Cardiac septum (tissue), 1 donor: ENCODE data around the gene ELMOD3. TPM values are rescaled to one million over a fixed set of nuclear protein-coding genes. Genes with fewer than 3 reads are reported as not detected.
"Not testable (repeated sequence)": the region's sequence is repeated elsewhere in the genome, so short reads cannot be mapped to it uniquely, and the experiment has no call there.

Experiments used
- DNase-seq: peaks from one replicate; pipeline ENCODE4 v3.0.0-alpha.2; 2020; ENCODE audit warnings: low spot score
- intact Hi-C: fragments of 100-400 bp; cut with DNase I; formaldehyde crosslinking; loops from one replicate; pipeline ENCODE4 v1.14.0; 2022
- long read RNA-seq: library from polyadenylated mRNA; unstranded; transcript quantifications from one replicate; pipeline ENCODE4 v2.0.0, GENCODE V29; 2021
- total RNA-seq: library from RNA; stranded (reverse); fragmentation: NEBNext Ultra II Directional; extraction: Animal tissue kit (Norgen Biotek cat#: 25700); gene quantifications from one replicate; pipeline ENCODE4 v1.2.1, GENCODE V29; 2021
- donor health status: DM: no; HTN: no; CAD: no.

Gene ELMOD3
- total RNA-seq: 9.8 TPM
- long read RNA-seq, partial matches to known transcripts: 1 of 21 reads
- long read RNA-seq, other reads (novel, unspliced or antisense): 16 of 21 reads

GRCh38 chr2:85354286-85355072 is at the start of gene ELMOD3, which contains the start of gene RETSAT:
Gene ELMOD3 (plus strand): TSS chr2:85354769. CDS start chr2:85357199, 2,430 bp downstream.
Gene RETSAT (minus strand): TSS chr2:85354528. CDS start chr2:85354507, 21 bp downstream.
- intact Hi-C loops: no loop called here
- DNase-seq: peak; percentile 98

- intact Hi-C loops: no loop called here
- no peak for DNase-seq
These were observed 47.1 kb upstream of the ELMOD3 start for GRCh38 chr2:85307527-85307897.

GRCh38 chr2:85308201-85308600 is 46.4 kb upstream of the ELMOD3 start:
- intact Hi-C loops: no loop called here
- no peak for DNase-seq

DNA sequence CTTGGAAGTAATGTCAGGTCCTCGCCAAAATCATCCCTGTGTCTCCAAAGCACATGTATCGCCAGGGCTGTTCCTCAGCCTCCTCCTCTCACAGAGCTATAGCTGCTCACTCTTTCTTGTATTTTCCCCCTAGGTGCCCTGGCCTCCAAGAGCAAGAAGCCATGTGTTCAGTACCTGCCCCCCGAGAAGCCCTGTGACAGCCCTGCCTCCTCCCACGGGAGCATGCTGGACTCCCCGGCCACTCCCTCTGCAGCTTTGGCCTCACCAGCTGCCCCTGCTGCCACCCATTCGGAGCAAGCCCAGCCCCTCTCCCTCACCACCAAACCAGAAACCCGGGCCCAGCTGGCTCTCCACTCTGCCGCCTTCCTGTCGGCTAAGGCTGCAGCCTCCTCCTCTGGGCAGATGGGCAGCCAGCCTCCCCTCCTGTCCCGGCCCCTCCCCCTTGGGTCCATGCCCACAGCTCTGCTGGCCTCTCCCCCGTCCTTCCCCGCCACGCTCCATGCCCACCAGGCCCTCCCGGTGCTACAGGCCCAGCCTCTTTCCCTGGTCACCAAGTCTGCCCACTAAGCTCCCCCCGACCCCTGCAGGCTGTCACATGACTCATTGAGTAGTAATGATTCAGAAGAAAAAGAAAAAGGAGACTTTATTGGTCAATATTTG is 45.5 kb upstream of the ELMOD3 start:
- intact Hi-C loops: no loop called here
- DNase-seq: no peak

DNA sequence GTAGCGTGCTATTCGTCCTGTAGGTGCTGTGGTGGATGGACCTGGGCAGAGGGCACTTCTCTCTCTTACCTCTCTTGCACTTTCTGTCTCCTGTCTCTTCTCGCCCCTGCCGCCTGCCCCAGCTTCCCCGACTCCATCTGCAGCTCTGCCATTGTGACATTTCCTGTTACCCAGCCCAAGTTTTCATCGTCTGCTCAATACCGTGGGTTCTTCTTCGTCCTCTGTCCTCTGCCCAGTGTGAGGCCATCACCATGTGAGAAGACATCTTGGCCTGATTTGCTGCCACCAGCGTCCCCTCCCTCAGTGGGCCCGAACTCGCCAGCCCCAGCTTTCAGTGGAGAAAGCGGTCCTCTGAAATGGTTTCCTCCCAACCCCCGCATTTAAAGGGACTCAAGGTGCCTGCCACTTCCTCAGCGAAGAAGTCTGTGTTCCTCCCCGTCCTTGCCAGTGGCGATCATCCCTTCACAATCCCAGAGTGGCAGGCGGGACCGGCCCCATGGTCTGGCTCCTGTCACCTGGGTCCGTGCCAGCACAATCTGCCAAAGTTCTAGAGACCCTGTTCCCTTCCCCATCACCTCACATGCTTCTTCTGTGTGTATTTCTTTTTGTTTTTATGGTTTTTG is 44.8 kb upstream of the ELMOD3 start:
- intact Hi-C loops: no loop called here

DNA sequence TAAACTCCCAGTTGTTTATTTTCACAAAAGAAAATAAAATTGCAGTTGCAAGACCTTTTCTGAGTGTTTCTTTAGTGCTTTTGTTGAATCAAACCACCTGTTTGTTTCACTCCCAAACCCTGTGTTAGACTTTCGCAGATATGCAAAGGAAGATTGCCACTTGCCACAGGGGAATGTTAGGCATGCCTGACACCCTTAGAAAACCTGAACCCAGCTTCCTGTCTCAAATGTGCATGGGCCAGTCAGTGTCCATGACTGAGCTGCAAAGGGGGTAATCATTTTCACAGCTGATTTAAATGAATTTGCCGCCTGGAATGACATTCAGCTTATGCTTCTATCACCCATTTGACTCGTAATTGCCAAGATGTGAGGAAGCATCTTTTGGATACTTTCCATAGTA is 44.2 kb upstream of the ELMOD3 start:
- no peak for DNase-seq
- intact Hi-C loops: no loop called here

More for the DNA sequence above, 44.8 kb upstream of the ELMOD3 start:
- no peak for DNase-seq

DNA sequence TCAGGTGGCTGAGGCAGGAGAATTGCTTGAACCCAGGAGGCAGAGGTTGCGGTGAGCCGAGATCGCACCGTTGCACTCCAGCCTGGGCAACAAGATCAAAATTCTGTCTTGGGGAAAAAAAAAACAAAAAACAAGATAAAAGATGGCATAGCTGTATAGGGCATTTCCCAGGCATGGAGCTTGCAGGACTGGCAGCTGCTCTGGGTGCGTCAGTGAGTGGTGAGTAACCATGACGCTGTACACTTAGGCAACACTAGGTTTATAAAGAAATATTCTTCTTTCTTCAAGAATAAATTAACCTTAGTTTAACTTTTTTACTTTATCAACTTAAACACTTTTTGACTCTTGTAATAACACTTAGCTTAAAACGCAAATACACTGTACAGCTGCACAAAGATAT is 42.2 kb upstream of the ELMOD3 start:
- intact Hi-C loops: no loop called here
- no peak for DNase-seq

- intact Hi-C loops: no loop called here
- DNase-seq: no peak
These were observed 39.7 kb upstream of the ELMOD3 start for GRCh38 chr2:85314884-85315242.

GRCh38 chr2:85315921-85316320 is 38.6 kb upstream of the ELMOD3 start:
- intact Hi-C loops, DNase-seq: not testable (repeated sequence)

DNA sequence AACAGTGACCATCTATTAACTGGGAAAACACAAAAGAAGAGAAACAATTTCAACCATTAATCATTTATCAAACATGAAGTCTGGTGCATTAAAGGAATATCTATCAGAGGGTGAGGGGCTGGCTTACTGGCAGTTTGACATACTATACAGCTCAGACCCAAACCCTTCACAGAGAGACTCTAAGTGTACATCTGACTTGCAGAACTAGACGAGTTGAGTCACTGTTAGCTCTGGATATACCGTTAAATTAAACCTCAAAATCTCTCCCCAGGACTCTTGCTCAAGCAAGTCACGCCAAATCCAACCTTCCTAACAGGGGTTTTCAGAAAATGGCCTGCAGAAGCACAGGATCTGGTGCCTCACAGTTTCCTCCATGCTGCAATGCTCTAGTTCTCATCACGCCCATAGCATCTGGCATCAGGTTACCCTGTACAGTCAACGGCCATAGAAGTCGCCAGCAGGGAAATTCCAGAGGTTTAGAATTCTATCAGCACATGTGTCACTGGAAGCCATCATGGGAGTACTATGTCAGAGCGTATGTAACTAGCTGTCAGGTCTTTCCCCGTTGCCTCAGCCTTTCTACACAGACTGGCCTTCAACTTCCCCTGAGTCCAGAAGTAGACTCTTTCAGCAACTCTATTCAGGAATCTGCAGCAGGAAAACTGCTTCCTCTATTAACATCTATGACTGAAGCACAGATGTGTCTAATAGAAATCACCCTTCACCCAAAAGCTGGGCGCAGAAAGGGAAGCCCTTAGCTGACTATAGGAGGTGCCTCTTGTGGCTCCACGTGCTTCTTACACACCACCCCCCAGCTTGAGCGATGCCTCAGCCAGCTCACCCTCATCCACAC is 36.1 kb upstream of the ELMOD3 start:
- DNase-seq: no peak
- intact Hi-C loops: no loop called here

- no peak for DNase-seq
- intact Hi-C loops: no loop called here
These were observed 34.8 kb upstream of the ELMOD3 start for GRCh38 chr2:85319796-85320195.

GRCh38 chr2:85323351-85323987 is 31.1 kb upstream of the ELMOD3 start:
- DNase-seq: no peak
- intact Hi-C loops: no loop called here

DNA sequence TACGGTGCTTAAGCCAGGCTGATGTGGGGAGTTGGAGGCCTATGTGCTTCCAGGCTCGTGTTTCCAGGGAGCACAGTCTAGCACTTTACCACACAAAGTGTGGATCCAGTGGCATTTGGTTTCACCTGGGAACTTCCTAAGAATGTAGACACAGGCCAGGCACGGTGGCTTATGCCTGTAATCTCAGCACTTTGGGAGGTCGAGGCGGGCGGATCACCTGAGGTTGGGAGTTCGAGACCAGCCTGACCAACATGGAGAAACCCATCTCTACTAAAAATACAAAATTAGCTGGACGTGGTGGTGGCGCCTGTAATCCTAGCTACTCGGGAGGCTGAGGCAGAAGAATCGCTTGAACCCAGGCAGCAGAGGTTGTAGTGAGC is 30.6 kb upstream of the ELMOD3 start:
- intact Hi-C loops, DNase-seq: not testable (repeated sequence)

DNA sequence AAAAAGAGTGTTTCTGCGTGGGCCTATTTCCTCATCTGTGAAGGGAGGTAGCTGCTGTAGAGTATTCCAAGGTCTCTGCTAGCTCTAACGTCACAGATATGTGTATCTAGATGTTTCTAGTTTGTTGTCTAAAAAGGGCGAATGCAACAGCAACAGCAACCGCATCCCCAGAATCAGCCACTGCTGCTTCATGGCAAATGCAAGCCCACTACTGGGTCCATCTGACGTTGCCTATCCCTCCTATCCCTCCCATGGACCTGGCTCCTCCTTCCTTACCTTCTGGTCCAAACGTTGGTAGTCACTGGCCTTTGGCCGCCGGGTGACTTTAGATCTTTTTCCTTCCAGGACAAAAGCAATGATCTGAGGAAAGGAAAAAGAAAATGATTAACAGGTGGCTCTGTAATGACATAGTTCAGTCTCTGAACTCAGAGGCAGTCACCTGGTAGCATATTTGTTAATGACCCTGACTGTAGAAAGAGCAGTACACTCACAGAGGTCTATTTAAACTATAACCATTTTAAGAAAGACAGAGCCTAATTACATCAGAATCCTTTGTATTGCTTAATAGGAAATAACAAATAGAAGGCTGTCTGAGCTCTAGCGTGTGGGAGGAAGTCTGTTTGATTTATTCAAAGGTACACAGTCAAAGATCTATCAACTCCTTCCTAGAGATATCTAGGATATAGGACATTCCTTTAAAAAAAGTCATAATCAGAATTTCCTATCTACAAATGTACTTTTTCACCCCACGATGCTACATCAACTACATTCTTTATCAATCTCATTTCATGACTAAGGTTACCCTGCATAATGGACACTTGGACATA is 29.7 kb upstream of the ELMOD3 start:
- DNase-seq: no peak
- intact Hi-C loops: no loop called here

GRCh38 chr2:85325466-85325811 is 29.1 kb upstream of the ELMOD3 start:
- intact Hi-C loops: no loop called here
- no peak for DNase-seq

DNA sequence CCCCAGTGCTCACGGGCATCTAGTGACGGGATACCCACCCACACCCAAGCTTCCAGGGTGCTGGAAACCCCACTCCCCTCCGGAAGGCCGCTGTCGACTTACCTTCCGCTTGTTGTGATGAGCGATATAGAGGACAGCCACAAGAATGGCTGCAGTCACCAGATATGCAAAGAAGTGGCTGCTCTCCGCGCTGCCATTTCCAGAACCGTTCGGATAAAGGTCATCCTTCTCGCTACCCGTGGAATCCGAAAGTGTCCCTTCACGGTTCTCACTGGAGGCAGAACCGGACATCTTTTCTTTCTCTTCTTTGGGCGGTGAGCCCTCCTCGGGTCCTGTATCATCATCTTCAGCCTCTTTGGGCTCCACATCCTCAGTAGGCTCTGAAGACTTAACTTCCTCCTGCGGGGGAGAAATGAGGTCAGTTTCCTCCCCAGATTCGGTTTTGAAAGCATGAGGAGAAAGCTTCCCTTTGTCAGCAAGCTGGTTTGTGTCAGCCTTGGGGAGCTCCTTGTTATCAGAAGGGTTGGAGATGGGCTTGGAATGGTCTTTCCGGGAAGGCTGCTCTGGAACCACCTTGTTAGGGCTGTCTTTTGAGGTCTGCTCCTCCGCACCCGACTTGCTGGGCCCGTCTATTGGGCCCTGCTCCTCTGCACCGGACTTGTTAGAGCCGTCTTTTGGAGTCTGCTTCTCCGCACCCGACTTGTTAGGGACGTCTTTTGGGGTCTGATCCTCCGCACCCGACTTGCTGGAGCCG is 28.0 kb upstream of the ELMOD3 start:
- intact Hi-C loops: no loop called here
- DNase-seq: no peak

- intact Hi-C loops: no loop called here
- DNase-seq: no peak
These were observed 27.3 kb upstream of the ELMOD3 start for GRCh38 chr2:85327160-85327821.
